ENCODE results near the gene RPL23.

GRCh38 chr17:38848939-38849605 lies 4.4 kb downstream of the RPL23 start:
- TF ChIP-seq POLR2AphosphoS5 (IDR thresholded peaks at IDR 0.05; ENCODE audit: borderline replicate concordance, low read depth, low read length), result no peak
- TF ChIP-seq EZH2 (IDR thresholded peaks at IDR 0.05), result no peak
